H9 (cell line): ENCODE data around the gene IRAK1BP1. TPM values are rescaled to one million over a fixed set of nuclear protein-coding genes. Genes with fewer than 3 reads are reported as not detected.
A peak's percentile ranks its signal among the peaks of the same experiment; 100 is the strongest.

Experiments
- DNase-seq: peaks from one replicate; pipeline ENCODE4 v3.0.0-alpha.2; 2017
- H2AFZ ChIP-seq: one replicate; pipeline ENCODE4 v1.6.1; 2013; ENCODE audit warnings: mild to moderate bottlenecking, low read length, control low read depth, moderate library complexity
- H2AK5ac ChIP-seq: 2 replicates; pipeline ENCODE4 v1.6.1; 2013; ENCODE audit warnings: low read length, control low read depth, mixed read lengths; ENCODE audit not compliant: insufficient read length
- H2BK120ac ChIP-seq: one replicate; pipeline ENCODE4 v1.6.1; 2013; ENCODE audit warnings: low read depth, mild to moderate bottlenecking, low read length, control low read depth, inconsistent platforms; ENCODE audit not compliant: poor library complexity, severe bottlenecking
- H2BK12ac ChIP-seq: 2 replicates; pipeline ENCODE4 v1.6.1; 2013; ENCODE audit warnings: low read length, control low read depth, mixed read lengths, low read depth; ENCODE audit not compliant: insufficient read length
- H2BK15ac ChIP-seq: 2 replicates; pipeline ENCODE4 v1.6.1; 2013; ENCODE audit warnings: low read depth, low read length, control low read depth
- H2BK20ac ChIP-seq: one replicate; pipeline ENCODE4 v1.6.1; 2013; ENCODE audit warnings: low read depth, mild to moderate bottlenecking, low read length, control low read depth, inconsistent platforms; ENCODE audit not compliant: poor library complexity, severe bottlenecking
- H2BK5ac ChIP-seq: 2 replicates; pipeline ENCODE4 v1.6.1; 2013; ENCODE audit warnings: low read length, control low read depth, mixed read lengths; ENCODE audit not compliant: insufficient read length
- H3K14ac ChIP-seq: 2 replicates; pipeline ENCODE4 v1.6.1; 2013; ENCODE audit warnings: low read length, control low read depth; ENCODE audit not compliant: insufficient read depth
- H3K18ac ChIP-seq: 2 replicates; pipeline ENCODE4 v1.6.1; 2013; ENCODE audit warnings: low read depth, mild to moderate bottlenecking, mixed read lengths, low read length, control low read depth; ENCODE audit not compliant: insufficient read length
- H3K23ac ChIP-seq: 2 replicates; pipeline ENCODE4 v1.6.1; 2013; ENCODE audit warnings: low read length, control low read depth, mixed read lengths, low read depth; ENCODE audit not compliant: insufficient read length
- H3K23me2 ChIP-seq: 2 replicates; pipeline ENCODE4 v1.6.1; 2013; ENCODE audit warnings: low read depth, mild to moderate bottlenecking, mixed read lengths, low read length, control low read depth; ENCODE audit not compliant: insufficient read length, poor library complexity, severe bottlenecking
- H3K27ac ChIP-seq: 2 replicates; pipeline ENCODE4 v1.5.1; 2013; ENCODE audit warnings: low read length, control low read depth, mixed read lengths, low read depth; ENCODE audit not compliant: insufficient read length
- H3K27me3 ChIP-seq: 2 replicates; pipeline ENCODE4 v1.6.1; 2013; ENCODE audit warnings: low read length, control low read depth, inconsistent platforms; ENCODE audit not compliant: insufficient read depth
- H3K4ac ChIP-seq: 2 replicates; pipeline ENCODE4 v1.6.1; 2013; ENCODE audit warnings: low read depth, mild to moderate bottlenecking, control low read depth, inconsistent platforms, low read length, moderate library complexity
- H3K4me1 ChIP-seq: 2 replicates; pipeline ENCODE4 v1.6.1; 2013; ENCODE audit warnings: low read length, control low read depth, inconsistent platforms; ENCODE audit not compliant: insufficient read depth
- H3K4me2 ChIP-seq: 2 replicates; pipeline ENCODE4 v1.6.1; 2013; ENCODE audit warnings: low read length, control low read depth, mixed read lengths; ENCODE audit not compliant: insufficient read length, insufficient read depth
- H3K56ac ChIP-seq: 2 replicates; pipeline ENCODE4 v1.6.1; 2013; ENCODE audit warnings: low read depth, mild to moderate bottlenecking, mixed read lengths, low read length, control low read depth; ENCODE audit not compliant: insufficient read length
- H3K79me1 ChIP-seq: 2 replicates; pipeline ENCODE4 v1.6.1; 2013; ENCODE audit warnings: low read depth, mild to moderate bottlenecking, moderate library complexity, low read length, control low read depth, inconsistent platforms; ENCODE audit not compliant: insufficient read depth, poor library complexity, severe bottlenecking
- H3K79me2 ChIP-seq: 2 replicates; pipeline ENCODE4 v1.6.1; 2013; ENCODE audit warnings: low read length, control low read depth, inconsistent platforms; ENCODE audit not compliant: insufficient read depth
- H3K9ac ChIP-seq: 2 replicates; pipeline ENCODE4 v1.6.1; 2013; ENCODE audit warnings: low read length, control low read depth, mixed read lengths; ENCODE audit not compliant: insufficient read length; ENCODE audit errors: extremely low read depth
- H3K9me3 ChIP-seq: one replicate; pipeline ENCODE4 v1.6.1; 2013; ENCODE audit warnings: low read depth, low read length, inconsistent platforms; ENCODE audit not compliant: control insufficient read depth
- H3T11ph ChIP-seq: one replicate; pipeline ENCODE4 v1.6.1; 2013; ENCODE audit warnings: mild to moderate bottlenecking, low read length, control low read depth, inconsistent platforms
- H4K20me1 ChIP-seq: one replicate; pipeline ENCODE4 v1.6.1; 2013; ENCODE audit not compliant: control insufficient read depth, insufficient read length, insufficient read depth
- H4K5ac ChIP-seq: 2 replicates; pipeline ENCODE4 v1.6.1; 2013; ENCODE audit warnings: low read depth, mild to moderate bottlenecking, mixed read lengths, low read length, control low read depth; ENCODE audit not compliant: insufficient read length
- H4K8ac ChIP-seq: replicated peaks from 2 replicates; pipeline ENCODE4 v1.6.1; 2013; ENCODE audit warnings: low read length, control low read depth, mixed read lengths, low read depth; ENCODE audit not compliant: insufficient read length
- H4K91ac ChIP-seq: 2 replicates; pipeline ENCODE4 v1.6.1; 2013; ENCODE audit warnings: low read depth, mild to moderate bottlenecking, moderate library complexity, mixed read lengths, low read length, control low read depth; ENCODE audit not compliant: insufficient read length
- H3K27ac Mint-ChIP-seq, 3 experiments: 2 replicates in 2 of 3; 3 replicates in 1 of 3; pipeline ENCODE4 v1.8.0; 2020 to 2021; ENCODE audit warnings: mixed read lengths in 3 of 3, mild to moderate bottlenecking in 1 of 3, moderate library complexity in 1 of 3
- H3K27me3 Mint-ChIP-seq: 2 replicates; pipeline ENCODE4 v1.8.0; 2021; ENCODE audit warnings: low read depth, mild to moderate bottlenecking, moderate library complexity, mixed read lengths
- H3K36me3 Mint-ChIP-seq, 3 experiments: 2 replicates in 2 of 3; 3 replicates in 1 of 3; pipeline ENCODE4 v1.8.0; 2020 to 2021; ENCODE audit warnings: low read depth in 3 of 3, mixed read lengths in 3 of 3; ENCODE audit not compliant: insufficient read depth in 1 of 3
- H3K4me1 Mint-ChIP-seq, 2 experiments: 2 replicates each; pipeline ENCODE4 v1.8.0; 2020; ENCODE audit warnings: mixed read lengths in 2 of 2
- H3K4me3 Mint-ChIP-seq, 2 experiments: 2 replicates in 1 of 2; 3 replicates in 1 of 2; pipeline ENCODE4 v1.8.0; 2020 to 2021; ENCODE audit warnings: mild to moderate bottlenecking in 2 of 2, mixed read lengths in 2 of 2, moderate library complexity in 1 of 2
- H3K9me3 Mint-ChIP-seq, 2 experiments: 2 replicates in 1 of 2; 3 replicates in 1 of 2; pipeline ENCODE4 v1.8.0; 2020; ENCODE audit warnings: mild to moderate bottlenecking in 2 of 2, mixed read lengths in 2 of 2, moderate library complexity in 1 of 2
- WGBS: extraction: QIAGEN DNeasy Blood & Tissue Kit; methylation state at CpG from one replicate; pipeline ENCODE4 v1.1.7; 2013; ENCODE audit warnings: missing lambda C conversion rate, low lambda C conversion rate, mixed read lengths; ENCODE audit not compliant: insufficient read length; ENCODE audit errors: extremely low coverage; 5-methylcytosine and 5-hydroxymethylcytosine counted together
- total RNA-seq: library from RNA; stranded (reverse); gene quantifications from 2 replicates; pipeline ENCODE4 v1.2.1, GENCODE V29; 2021
- TF ChIP-seq, protein P1 (sequence below): fragments of 200-600 bp; sonication (generic); conservative IDR thresholded peaks from 3 replicates; pipeline ENCODE4 v1.8.0; 2021; ENCODE audit warnings: antibody characterized with exemption, mild to moderate bottlenecking

Gene IRAK1BP1
- total RNA-seq, 1 experiment from 2014 or later, result 3.8 TPM

DNA sequence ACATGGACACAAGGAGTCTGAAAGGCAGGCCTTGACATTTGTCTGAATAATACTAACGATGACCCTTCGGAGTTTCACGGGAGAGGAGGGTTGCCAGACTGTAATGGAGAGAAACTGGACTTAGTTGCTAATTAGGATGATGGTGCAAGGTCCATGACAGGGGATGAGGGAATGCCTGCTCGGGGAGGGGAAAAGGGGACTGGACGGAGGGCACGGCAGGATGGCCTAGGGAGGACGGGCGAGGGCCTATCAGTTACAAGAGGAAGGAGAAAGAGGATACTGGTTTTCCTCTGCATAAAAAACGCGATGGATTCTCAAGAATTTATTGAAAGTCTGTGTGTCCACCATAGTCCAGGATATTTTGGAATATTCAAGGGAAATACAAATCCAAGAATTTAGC is 42.7 kb downstream of the IRAK1BP1 start:
- WGBS, result no CpG with 5 or more reads among the region's 10 CpGs
- Histone ChIP-seq H2BK15ac (no peak overlapping the region), H4K20me1 (no peaks in the 10 kb centered on the region), H3K9ac (no peak overlapping the region), H3K27me3 (no peaks in the 10 kb centered on the region; the same call in 1 of the 2 replicates), H3K14ac (no peak overlapping the region), H3K79me1 (no peaks in the 10 kb centered on the region), H3K23me2 (peaks cover 8% of the 10 kb centered on the region), H3K4ac (no peak overlapping the region), H2AK5ac (no peak overlapping the region), H3K27ac (no peak overlapping the region), H4K8ac (no peak overlapping the region), H4K5ac (no peak overlapping the region), H3K23ac (no peak overlapping the region), H3K4me1 (no peaks in the 10 kb centered on the region), H4K91ac (no peak overlapping the region), H2AFZ (no peak overlapping the region), H3K9me3 (no peaks in the 10 kb centered on the region), H2BK5ac (no peak overlapping the region), H3K79me2 (no peaks in the 10 kb centered on the region), H3K18ac (no peak overlapping the region), H2BK20ac (no peak overlapping the region), H2BK12ac (no peak overlapping the region), H3K56ac (no peak overlapping the region), H2BK120ac (no peak overlapping the region), H3T11ph (no peak overlapping the region), H3K4me2 (peak overlapping the region; percentile 39)
- Mint-ChIP-seq H3K36me3 (no peaks in the 10 kb centered on the region; a peak in 1 of 7 replicates), H3K9me3 (no peaks in the 10 kb centered on the region), H3K4me3 (peak overlapping the region; percentile 61 to 72), H3K4me1 (peaks cover 13 to 14% of the 10 kb centered on the region in 2 experiments), H3K27me3 (peaks cover 27% of the 10 kb centered on the region), H3K27ac (no peak overlapping the region)
- TF ChIP-seq, protein P1, sequence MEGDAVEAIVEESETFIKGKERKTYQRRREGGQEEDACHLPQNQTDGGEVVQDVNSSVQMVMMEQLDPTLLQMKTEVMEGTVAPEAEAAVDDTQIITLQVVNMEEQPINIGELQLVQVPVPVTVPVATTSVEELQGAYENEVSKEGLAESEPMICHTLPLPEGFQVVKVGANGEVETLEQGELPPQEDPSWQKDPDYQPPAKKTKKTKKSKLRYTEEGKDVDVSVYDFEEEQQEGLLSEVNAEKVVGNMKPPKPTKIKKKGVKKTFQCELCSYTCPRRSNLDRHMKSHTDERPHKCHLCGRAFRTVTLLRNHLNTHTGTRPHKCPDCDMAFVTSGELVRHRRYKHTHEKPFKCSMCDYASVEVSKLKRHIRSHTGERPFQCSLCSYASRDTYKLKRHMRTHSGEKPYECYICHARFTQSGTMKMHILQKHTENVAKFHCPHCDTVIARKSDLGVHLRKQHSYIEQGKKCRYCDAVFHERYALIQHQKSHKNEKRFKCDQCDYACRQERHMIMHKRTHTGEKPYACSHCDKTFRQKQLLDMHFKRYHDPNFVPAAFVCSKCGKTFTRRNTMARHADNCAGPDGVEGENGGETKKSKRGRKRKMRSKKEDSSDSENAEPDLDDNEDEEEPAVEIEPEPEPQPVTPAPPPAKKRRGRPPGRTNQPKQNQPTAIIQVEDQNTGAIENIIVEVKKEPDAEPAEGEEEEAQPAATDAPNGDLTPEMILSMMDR, result no peak
- no peak for DNase-seq
